Measurements from ENCODE around the gene SUSD4.

The SUSD4 gene

DNA sequence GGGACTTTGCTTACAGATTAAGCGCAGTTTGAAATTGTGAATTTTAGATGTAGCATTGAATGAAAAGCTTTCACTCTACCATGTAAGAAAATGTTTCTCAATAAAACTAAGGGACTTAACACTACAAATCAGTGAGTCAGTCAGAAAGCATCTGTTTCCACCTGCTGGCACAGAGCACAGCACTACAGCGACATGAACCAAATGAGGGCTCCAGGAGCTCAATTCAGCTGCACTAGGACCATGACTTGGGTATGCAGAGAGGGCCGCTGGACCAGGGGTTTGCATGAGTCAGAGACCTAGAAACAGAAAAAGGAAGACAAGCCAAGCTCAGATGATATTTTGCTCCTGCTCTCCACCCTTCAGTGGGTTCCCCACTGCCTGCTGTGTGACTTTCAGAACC, 5.2 kb downstream of the SUSD4 start:
- no peak for DNase-seq

DNA sequence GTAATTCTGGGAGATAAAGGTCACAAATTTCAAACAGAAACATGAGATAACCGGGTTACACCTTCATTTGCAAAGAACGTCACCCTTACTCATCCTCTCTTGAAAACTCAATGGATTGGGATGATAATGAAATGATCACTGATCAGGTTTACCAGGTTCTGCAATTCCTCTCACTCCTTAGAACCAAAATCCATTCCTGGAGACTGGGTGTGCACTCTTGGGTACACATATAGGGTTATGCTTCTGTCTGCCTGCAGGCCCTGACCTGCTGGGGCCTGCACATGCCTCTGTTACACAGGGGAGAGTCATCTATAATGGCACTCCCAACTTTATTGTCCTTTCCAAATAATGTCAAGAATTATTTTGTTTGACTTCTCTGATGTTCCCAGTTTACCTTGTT, 8.3 kb downstream of the SUSD4 start:
- no peak for DNase-seq

DNA sequence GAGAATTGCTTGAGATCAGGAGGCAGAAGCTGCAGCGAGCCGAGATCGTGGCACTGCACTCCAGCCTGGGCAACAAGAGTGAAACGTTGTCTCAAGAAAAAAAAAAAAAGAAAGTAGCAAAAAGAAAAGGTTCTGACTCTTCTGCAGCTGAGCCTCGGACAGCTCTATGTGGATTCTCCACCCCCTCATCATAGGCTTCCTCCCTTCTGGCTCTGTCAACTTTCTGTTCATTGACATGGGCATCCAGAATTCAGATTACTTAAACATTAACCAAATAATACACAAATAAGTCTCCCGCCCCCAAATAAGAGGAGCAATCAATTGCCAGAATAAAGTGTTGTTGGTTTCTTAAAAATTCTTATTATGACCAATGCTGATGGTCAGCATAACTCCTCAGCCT, 10.0 kb downstream of the SUSD4 start:
- DNase-seq = no peak

DNA sequence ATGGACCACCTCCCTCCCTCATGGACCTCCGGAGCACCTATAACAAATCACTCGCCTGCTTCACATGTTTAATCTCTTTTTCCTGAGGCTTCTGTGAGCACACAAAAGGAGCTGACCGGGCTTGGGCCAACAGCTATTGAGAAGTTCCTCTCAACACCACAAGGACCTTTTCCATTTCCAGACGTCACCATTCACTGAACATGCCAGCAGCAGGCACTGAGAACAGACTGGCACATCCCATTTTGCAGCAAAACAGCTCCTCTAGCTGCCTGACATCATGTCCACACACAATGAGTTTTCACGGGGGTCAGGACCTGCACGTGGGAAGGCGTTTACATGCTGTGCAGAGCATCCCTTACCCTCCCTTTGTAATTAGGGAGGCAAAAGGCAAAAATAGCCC, 11.0 kb downstream of the SUSD4 start:
- DNase-seq = no peak

DNA sequence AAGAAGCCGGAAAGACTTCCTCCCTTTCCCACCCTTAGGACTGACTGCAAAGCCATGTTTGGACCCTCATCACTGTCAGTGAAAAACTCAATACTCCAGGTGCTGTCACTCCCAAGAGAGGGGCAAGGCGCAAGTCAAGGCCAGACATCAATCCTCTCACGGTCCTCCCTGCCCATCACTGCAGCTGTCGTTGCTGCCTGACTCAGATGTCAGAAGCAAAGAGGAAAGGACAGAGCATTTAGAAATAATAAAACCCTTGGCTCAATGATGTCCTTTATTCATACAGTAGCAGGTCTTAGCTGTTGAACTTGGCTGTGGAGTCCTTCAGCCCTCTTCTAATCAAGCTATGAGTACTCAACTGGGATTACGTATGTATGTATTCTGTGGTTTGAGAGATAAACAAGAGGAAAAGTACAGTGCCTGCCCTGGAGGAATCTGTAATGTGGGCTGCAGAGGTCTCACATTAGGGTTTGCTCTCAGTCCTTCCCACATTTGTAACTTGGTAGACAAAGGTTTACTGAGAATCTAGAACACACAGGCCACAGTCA, 13.5 kb downstream of the SUSD4 start:
- DNase-seq = no peak

DNA sequence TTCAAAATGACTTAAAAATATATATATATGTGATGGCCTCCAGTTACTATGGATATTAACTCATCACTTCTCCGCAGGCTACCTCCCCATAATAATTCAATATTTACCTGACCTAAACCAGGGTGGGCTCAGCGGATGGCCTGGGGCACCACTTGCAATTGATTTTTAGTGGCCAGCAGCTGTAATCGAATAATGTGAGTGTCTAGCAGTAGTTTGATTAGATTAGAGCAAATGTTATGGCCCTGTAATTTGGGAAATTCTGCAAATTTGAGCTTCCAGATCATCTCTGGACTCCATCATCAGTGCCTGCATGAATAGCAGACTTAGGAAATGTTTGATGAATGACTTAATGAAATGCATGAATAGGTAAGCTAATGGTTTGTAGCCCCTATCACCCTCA, 14.7 kb downstream of the SUSD4 start:
- DNase-seq = no peak

DNA sequence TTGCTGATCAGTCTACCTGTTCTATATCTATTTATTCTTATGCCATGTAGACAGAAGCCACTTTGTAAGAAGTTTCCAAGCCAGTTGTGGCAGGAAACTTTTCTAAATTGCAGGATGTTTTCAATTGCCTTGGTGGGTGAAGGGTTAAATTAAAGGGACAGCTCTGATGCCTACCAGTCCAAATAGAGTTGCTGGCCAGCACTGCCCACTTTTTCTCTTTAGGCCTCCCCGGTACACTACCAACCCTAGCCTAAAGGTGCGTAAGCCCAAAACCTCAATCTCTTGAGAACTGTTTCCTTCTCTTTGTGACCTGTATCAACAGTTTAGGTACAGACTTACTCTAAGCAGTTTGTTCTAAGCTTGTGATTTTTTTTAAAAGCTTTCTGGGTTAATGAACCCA, 15.5 kb downstream of the SUSD4 start:
- DNase-seq = no peak

DNA sequence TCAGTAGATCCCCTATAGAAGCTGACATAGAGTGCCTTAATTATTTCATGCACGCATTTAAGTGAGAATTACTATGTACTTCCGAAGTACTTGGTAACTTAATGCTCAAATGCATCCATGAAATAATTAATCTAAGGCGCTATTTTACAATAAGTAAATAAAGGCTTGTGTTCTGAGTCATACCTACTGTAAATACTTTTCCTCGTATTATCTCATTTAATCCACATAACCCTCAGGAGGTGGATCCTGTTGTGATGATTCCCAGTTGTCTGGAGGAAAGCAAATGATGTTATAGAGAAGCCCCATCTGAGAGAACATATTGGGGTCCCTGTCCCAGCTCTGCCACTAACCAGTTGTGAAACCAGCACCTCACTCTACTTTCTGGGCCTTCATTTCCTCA, 16.4 kb downstream of the SUSD4 start:
- no peak for DNase-seq

DNA sequence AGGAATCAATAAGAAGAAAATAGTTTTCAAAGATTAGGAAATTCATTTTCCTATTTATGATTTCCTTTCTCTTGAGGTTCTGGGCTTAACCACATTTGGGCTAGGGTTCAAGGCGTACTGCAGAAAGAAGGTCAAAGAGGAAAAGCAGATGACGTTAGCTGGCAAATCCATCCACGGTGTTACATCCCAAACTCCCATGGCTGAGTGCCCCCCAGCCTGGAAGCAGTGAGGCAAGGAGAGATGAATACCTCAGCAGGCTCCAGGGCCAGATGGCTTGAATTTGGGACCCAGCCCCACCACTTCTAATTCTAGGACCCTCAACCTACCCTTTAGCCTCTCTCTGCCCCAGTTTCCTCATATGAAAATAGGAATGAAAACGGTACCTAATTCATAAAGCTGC, 17.7 kb downstream of the SUSD4 start:
- DNase-seq = no peak

DNA sequence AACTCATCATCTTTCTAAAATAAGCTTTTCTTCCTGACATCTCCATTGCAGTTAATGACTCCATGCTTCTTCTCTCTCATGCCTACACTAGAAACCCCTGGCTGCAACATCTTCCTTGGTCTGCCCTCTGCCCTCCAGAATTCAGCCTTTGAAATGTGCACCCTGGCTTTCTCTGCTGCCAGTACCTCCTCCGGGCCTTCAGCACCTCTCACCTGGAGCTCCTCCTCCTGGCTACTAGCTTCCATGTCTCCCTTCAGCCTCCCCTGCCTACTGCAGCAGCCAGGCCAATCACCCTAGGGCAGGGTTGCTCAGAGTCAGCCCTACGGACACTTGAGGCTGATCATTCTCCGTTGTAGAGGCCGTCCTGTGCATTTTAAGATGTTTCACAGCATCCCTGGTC, 18.3 kb downstream of the SUSD4 start:
- no peak for DNase-seq

DNA sequence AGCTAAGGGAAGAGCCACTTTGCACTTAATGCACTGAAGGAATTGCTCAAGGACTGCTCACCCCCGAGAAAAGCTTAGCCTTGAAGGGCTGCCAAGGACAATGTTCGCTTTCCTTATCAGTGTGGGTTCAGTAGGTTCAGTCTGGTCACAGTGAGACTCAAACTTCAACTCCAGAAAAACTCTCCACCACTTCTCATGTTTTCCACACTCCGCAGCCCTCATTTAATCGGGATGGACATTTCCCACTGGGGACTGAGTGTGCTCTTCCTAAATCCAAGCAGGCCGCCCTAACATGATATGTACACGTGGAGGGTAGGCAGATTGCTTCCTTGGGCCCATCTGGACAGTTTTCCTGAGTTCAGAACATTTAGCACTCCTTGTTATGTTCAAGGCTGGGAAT, 19.5 kb downstream of the SUSD4 start:
- no peak for DNase-seq

DNA sequence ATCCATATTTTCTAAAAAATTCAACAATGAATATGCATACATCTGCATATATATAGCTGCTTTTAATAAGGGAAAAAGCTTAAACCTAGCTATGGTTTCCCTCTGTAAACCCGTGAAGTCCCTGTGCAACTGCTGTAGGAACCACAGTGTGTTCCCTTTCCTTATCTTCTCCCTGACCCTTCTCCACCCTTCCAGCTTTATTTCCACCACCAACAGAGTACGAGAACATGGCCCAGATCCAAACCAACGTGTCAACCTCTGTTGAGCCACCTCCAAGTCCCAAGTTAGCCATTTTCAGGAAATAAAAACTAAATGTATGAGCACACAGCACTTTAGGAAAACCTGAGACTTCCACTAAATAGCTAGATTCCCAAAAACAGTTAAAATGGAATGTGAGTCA, 20.3 kb downstream of the SUSD4 start:
- no peak for DNase-seq

DNA sequence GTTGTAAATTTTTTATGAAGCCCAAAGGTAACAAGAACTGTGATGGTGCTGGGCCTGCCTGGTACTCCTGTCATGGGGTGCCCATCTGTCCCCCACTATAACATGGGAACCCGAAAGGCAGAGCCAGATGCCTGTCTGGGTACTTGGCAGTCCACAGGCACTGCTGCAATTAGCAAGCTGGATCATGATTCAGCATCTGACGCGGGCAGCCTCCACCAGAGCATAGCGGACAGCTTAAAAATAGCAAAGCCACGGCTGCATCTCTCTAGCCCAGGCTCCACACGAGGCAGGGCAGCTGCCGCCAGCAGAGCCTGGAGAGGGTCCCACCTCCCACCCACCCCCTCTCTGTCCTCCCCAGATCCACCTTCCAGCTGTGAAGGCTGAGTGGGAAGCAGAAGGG, 22.9 kb downstream of the SUSD4 start:
- DNase-seq = peak; percentile 5

DNA sequence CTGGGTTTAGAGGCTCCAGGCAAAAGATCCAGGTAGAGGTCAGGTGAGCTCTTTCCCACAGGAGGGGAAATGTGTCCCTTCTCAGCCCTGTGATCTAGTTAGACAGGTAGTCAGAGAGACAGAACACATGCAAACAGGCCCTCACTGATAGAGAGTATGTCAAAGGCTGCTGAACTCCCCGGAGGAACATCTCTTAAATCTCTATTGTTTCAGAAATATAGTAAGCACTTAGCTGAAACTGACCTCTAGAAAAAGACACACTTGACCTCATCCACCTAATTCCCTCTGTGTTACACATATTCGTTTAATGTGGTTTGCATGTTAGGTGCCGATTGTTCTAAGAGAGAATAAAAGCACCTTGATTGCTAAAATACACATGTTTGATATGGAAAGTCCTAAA, 23.3 kb downstream of the SUSD4 start:
- DNase-seq = no peak

DNA sequence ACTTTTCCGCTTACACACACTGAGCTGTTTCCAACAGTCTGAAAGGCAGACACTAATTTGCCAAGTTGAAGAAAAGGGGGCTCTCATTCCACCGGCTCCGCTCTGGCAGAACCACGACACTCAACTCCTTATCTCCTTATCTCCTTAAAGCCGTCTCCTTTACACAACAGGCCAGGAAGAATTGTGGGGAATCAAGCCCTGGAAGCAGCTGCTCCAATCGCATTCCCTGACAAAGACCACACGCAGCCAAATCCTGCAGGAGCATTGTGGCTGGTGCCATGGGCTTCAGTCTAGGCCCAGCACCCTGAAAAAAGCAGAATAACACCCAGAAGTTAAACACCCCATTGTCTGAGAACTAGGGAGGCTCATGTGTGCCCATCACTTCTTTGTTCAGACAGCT, 24.1 kb downstream of the SUSD4 start:
- no peak for DNase-seq

DNA sequence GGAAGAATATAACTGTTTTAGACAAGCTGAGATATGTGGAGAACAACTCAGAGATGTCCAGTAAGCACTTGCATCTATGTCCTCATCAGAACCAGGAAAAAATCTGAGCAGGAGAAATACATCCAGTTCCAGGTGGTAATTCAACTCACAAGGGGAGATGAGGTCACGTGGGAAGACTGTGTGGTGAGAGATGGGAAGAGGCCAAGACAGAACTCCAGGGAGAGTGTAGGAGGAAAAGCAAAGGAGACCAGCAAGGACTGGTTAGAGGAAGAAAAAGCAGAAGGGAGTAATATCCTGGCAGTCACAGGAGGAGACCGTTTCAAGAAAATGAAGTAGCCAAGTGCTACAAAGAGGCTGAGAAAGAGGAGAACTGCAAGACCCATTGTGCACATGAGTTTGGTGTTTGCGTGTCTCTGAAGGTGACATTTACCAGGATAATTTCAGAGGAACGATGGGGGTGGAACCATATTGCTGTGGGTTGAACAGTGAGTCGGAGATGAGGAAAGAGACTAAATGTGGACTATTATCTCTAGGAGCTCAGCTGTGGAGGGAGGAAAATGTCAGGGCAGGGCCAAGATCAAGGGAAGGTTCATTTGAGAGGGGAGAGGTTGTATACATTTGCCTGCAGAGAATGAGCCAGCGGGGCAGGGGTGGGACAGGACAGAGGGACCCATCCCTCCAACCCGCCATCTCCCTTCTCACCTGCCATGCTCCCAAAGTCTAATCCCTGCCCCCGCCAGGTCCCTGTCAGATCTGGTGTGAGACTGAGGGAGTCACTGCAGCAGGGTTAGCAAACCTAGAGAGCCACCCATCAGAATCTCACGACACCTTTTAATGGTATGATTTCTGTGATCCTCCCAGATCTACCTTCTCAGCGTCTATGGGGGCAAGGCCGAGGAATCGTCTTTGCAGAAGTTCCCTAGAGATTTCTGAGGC, 24.9 kb downstream of the SUSD4 start:
- DNase-seq = no peak

DNA sequence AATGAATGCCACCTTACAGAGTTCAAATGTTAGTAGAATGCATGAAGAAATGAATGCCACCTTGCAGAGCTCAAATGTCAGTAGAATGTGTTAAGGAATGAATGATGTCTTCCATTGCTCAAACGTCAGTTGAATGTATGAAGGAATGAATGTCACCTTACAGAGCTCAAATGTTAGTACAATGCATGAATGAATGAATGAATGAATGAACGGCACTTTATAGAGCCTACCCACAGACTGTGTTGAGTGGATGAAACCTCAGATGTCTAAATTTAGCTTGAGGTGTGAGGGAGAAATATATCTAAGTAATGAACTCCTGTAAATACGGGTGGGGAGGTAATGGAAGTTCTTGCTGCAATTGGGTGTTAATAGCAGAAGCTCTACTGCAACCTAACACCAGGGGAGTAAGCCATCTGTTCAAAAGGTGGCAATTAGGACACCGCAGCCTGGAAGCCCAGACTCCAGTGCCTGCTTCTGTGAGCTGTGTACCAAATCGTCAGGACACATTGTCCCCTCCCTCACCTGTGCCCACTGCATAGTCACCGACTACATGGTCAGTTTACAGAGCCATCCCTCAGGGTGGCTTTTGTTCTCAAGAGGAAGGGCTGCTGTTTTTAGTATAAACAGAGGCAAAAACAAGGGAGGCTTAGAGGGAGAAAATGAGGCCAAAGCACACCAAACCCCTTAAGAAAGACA, 26.7 kb downstream of the SUSD4 start:
- DNase-seq = no peak

DNA sequence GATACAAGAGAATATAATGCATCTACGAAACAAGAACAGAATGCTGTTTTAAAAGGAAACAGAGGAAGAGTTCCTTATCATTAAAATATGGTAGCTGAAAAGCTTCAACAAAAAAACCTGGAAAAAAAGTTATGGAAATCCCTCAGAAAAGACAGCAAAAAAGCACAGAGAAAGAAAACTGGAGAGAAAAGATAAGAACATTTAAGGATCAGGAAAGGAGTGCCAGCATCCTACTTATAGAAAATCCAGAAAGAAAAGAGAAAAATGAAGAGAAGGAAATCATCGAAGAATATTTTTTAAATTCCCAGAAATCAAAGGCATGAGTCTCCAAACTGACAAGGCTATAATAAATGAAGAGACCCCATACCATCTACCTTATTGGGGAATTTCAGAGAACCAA, 29.8 kb downstream of the SUSD4 start:
- no peak for DNase-seq

DNA sequence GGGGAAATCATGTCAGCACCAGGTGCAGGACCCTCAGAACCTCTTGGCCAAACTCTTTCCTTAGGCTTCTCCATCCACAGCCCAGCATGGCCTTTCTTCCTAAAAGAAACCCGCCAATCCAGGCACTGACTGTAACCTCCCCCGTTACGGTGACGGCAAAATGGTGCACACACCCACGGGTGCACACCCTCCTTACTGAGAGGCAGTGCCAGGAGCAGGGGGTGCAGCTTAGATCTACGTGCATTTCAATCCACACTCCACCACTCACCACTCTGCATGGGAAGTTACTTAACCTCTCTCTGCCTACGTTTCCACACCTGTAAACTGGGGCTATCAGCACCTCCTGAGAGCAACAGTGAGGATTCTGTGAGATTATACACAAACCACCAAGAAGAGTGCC, 31.0 kb downstream of the SUSD4 start:
- DNase-seq = no peak

DNA sequence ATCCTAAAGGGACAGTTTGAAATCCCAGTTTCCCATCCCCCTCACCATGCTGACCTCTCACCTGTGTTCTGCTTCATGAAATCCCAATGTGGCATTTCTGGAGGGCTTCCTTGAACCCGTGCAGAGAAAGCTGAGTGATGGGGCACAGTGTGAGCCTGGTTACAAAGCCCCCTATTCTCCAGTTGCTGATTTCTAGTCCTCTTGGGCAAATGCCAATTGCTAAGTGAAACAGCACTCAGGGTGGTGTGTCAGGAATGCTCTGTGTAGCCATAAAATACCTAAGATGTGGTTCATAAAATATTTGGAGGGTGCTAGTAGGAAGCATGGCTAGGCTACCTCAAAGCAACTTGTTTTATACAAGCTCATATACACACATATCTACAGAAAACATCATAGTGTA, 32.0 kb downstream of the SUSD4 start:
- peak; percentile 69 for DNase-seq

DNA sequence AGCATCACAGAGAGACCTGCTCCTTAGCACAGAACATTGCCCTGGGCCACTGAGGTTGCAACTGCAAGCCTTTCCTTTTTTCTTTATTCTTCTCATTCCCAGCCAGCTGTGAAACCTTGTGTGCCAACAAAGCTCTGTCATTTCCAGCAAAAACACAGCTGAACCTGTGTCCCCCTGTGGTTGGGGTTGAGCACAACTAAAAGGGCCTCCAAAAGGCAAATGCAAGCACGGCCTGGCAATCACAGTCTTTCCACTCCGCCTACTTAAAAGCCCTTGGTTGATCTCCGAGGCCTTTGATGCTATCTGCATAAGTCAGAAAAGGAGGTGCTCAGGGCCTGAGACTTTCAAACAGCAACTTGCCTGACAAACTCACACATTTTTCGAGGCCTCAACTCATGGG, 32.7 kb downstream of the SUSD4 start:
- DNase-seq = no peak

DNA sequence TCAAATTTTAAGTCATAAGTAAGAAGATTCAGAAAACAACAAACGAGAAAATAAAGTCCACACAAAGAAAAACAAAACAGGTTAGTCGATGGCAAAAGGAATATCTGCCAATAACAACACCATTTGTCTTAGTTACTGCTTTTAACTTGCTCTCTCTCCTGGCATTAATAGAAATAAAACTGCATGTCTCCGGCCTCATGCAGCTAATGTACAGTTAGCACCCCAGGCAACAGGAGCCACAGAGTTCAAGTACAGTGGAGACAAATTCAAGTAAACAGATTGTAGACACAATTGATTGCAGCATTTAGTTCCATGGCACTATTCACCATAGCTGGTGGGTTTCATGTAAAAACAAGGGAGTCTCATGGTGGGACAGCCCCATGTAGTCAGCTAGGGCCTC, 33.5 kb downstream of the SUSD4 start:
- DNase-seq = no peak

DNA sequence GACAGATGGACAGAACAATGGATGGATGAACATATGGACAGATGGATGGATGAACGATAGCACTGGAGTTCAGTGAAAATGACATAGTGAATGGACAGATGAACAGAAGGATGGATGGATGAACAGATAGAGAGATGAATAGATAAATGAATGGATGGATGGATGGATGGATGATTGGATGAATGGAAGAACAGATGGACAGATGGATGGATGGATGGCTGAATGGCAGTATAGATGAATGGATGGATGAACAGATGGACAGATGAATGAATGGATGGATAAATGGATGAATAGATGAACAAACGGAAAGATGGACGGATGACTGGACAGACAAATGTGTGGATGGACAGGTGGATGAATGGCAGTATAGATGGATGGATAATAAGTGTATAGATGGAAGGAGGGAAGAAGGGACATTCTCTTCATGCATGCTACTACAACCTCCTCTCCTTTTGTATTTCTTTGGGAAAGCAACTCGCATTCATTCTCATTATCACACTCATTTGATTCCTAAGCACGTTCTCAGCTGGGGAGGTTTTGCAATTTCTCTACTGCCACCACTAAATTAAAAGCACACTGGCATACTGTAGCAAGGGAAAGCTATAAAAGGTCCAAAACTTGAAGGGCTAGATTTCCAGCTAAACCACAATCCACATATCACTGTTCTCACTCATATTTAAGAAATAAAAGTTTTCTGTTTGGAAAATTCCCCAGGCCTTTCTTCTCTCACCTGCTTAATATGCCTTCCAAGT, 34.1 kb downstream of the SUSD4 start:
- no peak for DNase-seq

DNA sequence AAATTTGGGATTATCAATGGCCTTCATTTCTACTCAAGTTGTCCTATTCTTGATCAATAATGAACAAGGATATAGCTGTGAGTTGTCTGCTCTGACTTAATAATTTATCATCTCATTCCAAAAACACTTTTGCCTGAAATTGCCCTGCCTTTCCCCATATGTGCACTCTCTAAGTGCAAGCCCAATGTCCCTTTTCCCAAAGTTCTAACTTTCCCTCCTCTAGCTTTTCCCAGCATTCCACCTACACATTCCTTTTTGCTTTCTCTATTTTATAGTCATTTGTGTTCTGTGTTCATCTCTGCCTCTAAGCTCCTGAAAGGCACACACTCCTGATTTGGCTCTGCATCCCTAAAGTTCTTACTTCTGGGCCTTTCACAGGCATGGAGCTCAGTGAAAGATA, 34.7 kb downstream of the SUSD4 start:
- no peak for DNase-seq
